Smooth muscle cell (in vitro differentiated cells): ENCODE measurements around the gene TRPM3. TPM values are rescaled to one million over a fixed set of nuclear protein-coding genes. Genes with fewer than 3 reads are reported as not detected.

Source experiments
- DNase-seq: peaks from one replicate; lab custom pipeline; 2025; ENCODE audit not compliant: unreplicated experiment; lab: John Stamatoyannopoulos, UW
- H2AFZ ChIP-seq: fragments of 200-600 bp; sonication (generic); 2 replicates; pipeline ENCODE4 v1.6.0; 2016; ENCODE audit warnings: antibody characterized with exemption, low read depth, mild to moderate bottlenecking
- H3F3A ChIP-seq: fragments of 200-600 bp; sonication (generic); 2 replicates; pipeline ENCODE4 v1.6.0; 2017; ENCODE audit warnings: antibody characterized with exemption, low read depth
- H3K27ac ChIP-seq: fragments of 200-600 bp; sonication (generic); 2 replicates; pipeline ENCODE4 v1.5.1; 2016; ENCODE audit warnings: low read depth, mild to moderate bottlenecking
- H3K27me3 ChIP-seq: fragments of 200-600 bp; sonication (generic); 2 replicates; pipeline ENCODE4 v1.6.1; 2016; ENCODE audit warnings: low read depth, mild to moderate bottlenecking
- H3K36me3 ChIP-seq: fragments of 200-600 bp; sonication (generic); 2 replicates; pipeline ENCODE4 v1.5.1; 2016; ENCODE audit warnings: low read depth
- H3K4me1 ChIP-seq: fragments of 200-600 bp; sonication (generic); 2 replicates; pipeline ENCODE4 v1.5.1; 2016; ENCODE audit warnings: low read depth
- H3K4me2 ChIP-seq: fragments of 200-600 bp; sonication (generic); 2 replicates; pipeline ENCODE4 v1.6.0; 2016; ENCODE audit warnings: mild to moderate bottlenecking
- H3K4me3 ChIP-seq: fragments of 200-600 bp; sonication (generic); 2 replicates; pipeline ENCODE4 v1.5.1; 2016; ENCODE audit warnings: mild to moderate bottlenecking
- H3K79me2 ChIP-seq: fragments of 200-600 bp; sonication (generic); 2 replicates; pipeline ENCODE4 v1.6.0; 2016; ENCODE audit warnings: low read depth, mild to moderate bottlenecking
- H3K9ac ChIP-seq: fragments of 200-600 bp; sonication (generic); 2 replicates; pipeline ENCODE4 v1.6.0; 2016; ENCODE audit warnings: low read depth
- H3K9me3 ChIP-seq: fragments of 200-600 bp; sonication (generic); replicated peaks from 2 replicates; pipeline ENCODE4 v1.5.1; 2016; ENCODE audit warnings: low read depth
- H4K20me1 ChIP-seq: fragments of 200-600 bp; sonication (generic); 2 replicates; pipeline ENCODE4 v1.6.0; 2016; ENCODE audit warnings: low read depth
- CTCF ChIP-seq: fragments of 200-600 bp; sonication (generic); IDR thresholded peaks from 2 replicates; pipeline ENCODE4 v1.5.1; 2017; ENCODE audit warnings: borderline replicate concordance, mild to moderate bottlenecking, antibody characterized with exemption; ENCODE audit not compliant: insufficient read depth, poor library complexity, severe bottlenecking
- WGBS: methylation state at CpG from one replicate; pipeline ENCODE4 v1.1.7; 2016; ENCODE audit warnings: low lambda C conversion rate; 5-methylcytosine and 5-hydroxymethylcytosine counted together
- polyA plus RNA-seq: library from polyadenylated mRNA; unstranded; fragments of >200 nt; fragmentation: Nextera tagmentation; extraction: Ambion mirVana; gene quantifications from 2 replicates; pipeline ENCODE4 v1.2.1, GENCODE V29; 2016
- total RNA-seq: library from RNA; depleted of rRNA; stranded (reverse); fragments of >200 nt; gene quantifications from 2 replicates; pipeline ENCODE4 v1.2.3, GENCODE V29; 2014

The TRPM3 gene
- total and polyA plus RNA-seq, 2 experiments from 2014 or later = not detected

DNA sequence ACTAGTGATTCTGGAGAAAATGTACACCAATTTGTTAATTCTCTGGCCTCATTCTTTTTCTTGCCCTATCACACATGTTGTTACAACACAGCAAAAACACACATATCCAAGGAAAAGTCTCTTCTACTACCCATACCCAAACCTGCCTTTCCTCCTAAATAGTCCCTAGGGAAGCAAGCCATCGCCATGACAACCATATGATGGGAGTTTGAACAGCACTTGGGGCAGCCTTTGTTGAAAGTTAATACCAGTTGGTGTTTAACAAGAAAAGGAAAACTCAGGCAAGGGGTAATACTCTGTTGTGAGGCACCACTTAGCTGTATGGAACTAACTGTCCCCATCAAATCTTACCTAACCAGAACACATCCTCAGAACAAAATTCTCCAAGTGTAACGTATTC is 1.7 kb downstream of the TRPM3 start:
- Histone ChIP-seq H4K20me1 (no peaks in the 10 kb centered on the region), H3K4me2 (no peak overlapping the region), H3F3A (no peaks in the 10 kb centered on the region), H3K4me1 (peaks cover 36% of the 10 kb centered on the region), H3K79me2 (no peaks in the 10 kb centered on the region), H3K27ac (no peak overlapping the region), H2AFZ (no peak overlapping the region), H3K36me3 (no peaks in the 10 kb centered on the region), H3K9me3 (no peaks in the 10 kb centered on the region), H3K27me3 (peaks cover 37% of the 10 kb centered on the region), H3K4me3 (no peak overlapping the region), H3K9ac (no peak overlapping the region)
- WGBS = 54% methylated on average over 2 of the region's 2 CpGs
- TF ChIP-seq CTCF = no peak
- DNase-seq = no peak

- no peak overlapping the region for H2AFZ ChIP-seq
- no peak for TF ChIP-seq CTCF
- no peak overlapping the region for H3K4me2 ChIP-seq
- H3K9me3 ChIP-seq = no peaks in the 10 kb centered on the region
- H3K9ac ChIP-seq = no peak overlapping the region
- no peak overlapping the region for H3K27ac ChIP-seq
- no peaks in the 10 kb centered on the region for H4K20me1 ChIP-seq
- H3K4me1 ChIP-seq = peaks cover 22% of the 10 kb centered on the region
- 86% methylated on average over 2 of the region's 2 CpGs for WGBS
- no peaks in the 10 kb centered on the region for H3K79me2 ChIP-seq
- no peaks in the 10 kb centered on the region for H3K36me3 ChIP-seq
- no peak for DNase-seq
- H3K27me3 ChIP-seq = peaks cover 33% of the 10 kb centered on the region
- no peaks in the 10 kb centered on the region for H3F3A ChIP-seq
- H3K4me3 ChIP-seq = no peak overlapping the region
Observed at GRCh38 chr9:71118324-71118723, 3.1 kb downstream of the TRPM3 start.

- H2AFZ ChIP-seq = no peak overlapping the region
- no peaks in the 10 kb centered on the region for H3K79me2 ChIP-seq
- WGBS = 75% methylated on average over 3 of the region's 3 CpGs
- no peak for TF ChIP-seq CTCF
- peaks cover 14% of the 10 kb centered on the region for H3K27me3 ChIP-seq
- no peaks in the 10 kb centered on the region for H4K20me1 ChIP-seq
- H3K36me3 ChIP-seq = no peaks in the 10 kb centered on the region
- peaks cover 17% of the 10 kb centered on the region for H3K4me1 ChIP-seq
- no peak overlapping the region for H3K4me3 ChIP-seq
- no peak overlapping the region for H3K9ac ChIP-seq
- H3F3A ChIP-seq = no peaks in the 10 kb centered on the region
- no peak for DNase-seq
- H3K9me3 ChIP-seq = no peaks in the 10 kb centered on the region
- no peak overlapping the region for H3K27ac ChIP-seq
- no peak overlapping the region for H3K4me2 ChIP-seq
Observed at GRCh38 chr9:71115448-71115975, 5.9 kb downstream of the TRPM3 start.

- Histone ChIP-seq H3K27me3 (no peaks in the 10 kb centered on the region), H3K4me3 (no peak overlapping the region), H3K9me3 (no peaks in the 10 kb centered on the region), H3K36me3 (no peaks in the 10 kb centered on the region), H3F3A (no peaks in the 10 kb centered on the region), H3K4me1 (peaks cover 18% of the 10 kb centered on the region), H3K4me2 (no peak overlapping the region), H2AFZ (no peak overlapping the region), H4K20me1 (no peaks in the 10 kb centered on the region), H3K9ac (no peak overlapping the region), H3K27ac (no peak overlapping the region), H3K79me2 (no peaks in the 10 kb centered on the region)
- no peak for DNase-seq
- TF ChIP-seq CTCF = no peak
- WGBS = 61% methylated on average over 1 of the region's 1 CpG
Observed at GRCh38 chr9:71112866-71113265, 8.6 kb downstream of the TRPM3 start.
